Ovary (tissue), 9 donors: ENCODE results near the gene ULBP2. TPM values are rescaled to one million over a fixed set of nuclear protein-coding genes. Genes with fewer than 3 reads are reported as not detected.
"Not testable (repeated sequence)": the region's sequence is repeated elsewhere in the genome, so short reads cannot be mapped to it uniquely, and the experiment has no call there.

Experiments used
- DNase-seq, 5 donors: peaks; one replicate each; pipeline ENCODE4 v3.0.0-alpha.2; 2019 to 2020
- H3K27ac ChIP-seq, 2 donors: fragments of 200-600 bp; one replicate each; pipeline versions ENCODE4 v1.5.1 to v1.8.0; 2019 to 2022
- H3K27me3 ChIP-seq: fragments of 200-600 bp; one replicate; pipeline ENCODE4 v1.8.0; 2022
- H3K36me3 ChIP-seq: fragments of 200-600 bp; sonication (generic); one replicate; pipeline ENCODE4 v1.5.1; 2019
- H3K4me1 ChIP-seq: one replicate; pipeline ENCODE4 v1.8.1; 2013; ENCODE audit warnings: mild to moderate bottlenecking, moderate library complexity; ENCODE audit not compliant: insufficient read depth
- H3K4me3 ChIP-seq: fragments of 200-600 bp; sonication (generic); one replicate; pipeline ENCODE4 v1.5.1; 2017
- H3K9me3 ChIP-seq, 2 donors: fragments of 200-600 bp in 1 of 2; sonication (generic) in 1 of 2; one replicate each; pipeline versions ENCODE4 v1.5.1 to v1.8.1; 2013 to 2019; ENCODE audit warnings: mild to moderate bottlenecking in 1 of 2, moderate library complexity in 1 of 2
- CTCF ChIP-seq, 3 donors: fragments of 450-650 bp in 2 of 3; fragments of 200-600 bp in 1 of 3; IDR thresholded peaks; one replicate each; pipeline versions ENCODE4 v1.5.1 to v1.8.0; 2016 to 2022; ENCODE audit warnings: antibody characterized with exemption in 3 of 3, mild to moderate bottlenecking in 1 of 3
- EP300 ChIP-seq: sonication (generic); formaldehyde crosslinking; IDR thresholded peaks from one replicate; pipeline ENCODE4 v1.6.1; 2017; ENCODE audit warnings: antibody characterized with exemption
- POLR2A ChIP-seq: fragments of 450-650 bp; IDR thresholded peaks from one replicate; pipeline ENCODE4 v1.6.1; 2017; ENCODE audit warnings: antibody characterized with exemption, mild to moderate bottlenecking, moderate library complexity
- WGBS, 3 donors: extraction: QIAGEN DNeasy Blood & Tissue Kit in 1 of 3; methylation state at CpG; one replicate each; pipeline versions ENCODE4 v1.1.5 to v1.1.7; 2013 to 2017; 5-methylcytosine and 5-hydroxymethylcytosine counted together
- intact Hi-C, 4 donors: fragments of 100-400 bp; cut with DNase I; formaldehyde crosslinking; loops; one replicate each; pipeline versions ENCODE4 v1.11.0 to v1.15.1; 2022 to 2023
- polyA plus RNA-seq, 2 donors: library from polyadenylated mRNA; stranded (reverse); fragments of 200-250 nt in 1 of 2; fragments of 350-450 nt in 1 of 2; fragmentation: Illumina TruSeq in 1 of 2; extraction: RNeasy Lipid Tissue Mini Kit (QIAGEN cat#74804) in 1 of 2; gene quantifications; one replicate each; pipeline ENCODE4 v1.2.3, GENCODE V29; 2013 to 2014
- total RNA-seq, 7 donors: library from RNA; depleted of rRNA in 2 of 7; stranded (reverse); fragments of >200 nt in 2 of 7; fragmentation: NEBNext Ultra II Directional in 3 of 7; extraction: Animal tissue kit (Norgen Biotek cat#: 25700) in 3 of 7; gene quantifications; one replicate each; pipeline versions ENCODE4 v1.1.0 to v1.2.4, GENCODE V29; 2016 to 2023
- donor health status: DM: no; HTN: no; CAD: no; lungs with moderate emphysema.
- donor health status: DM: no; HTN: no; CAD: no.
- donor health status: Bipolar disorder and iron deficiency.
- donor health status: DM: yes; HTN: yes; CAD: no.
- donor health status: DM: no; HTN: no; CAD: no.
- donor health status: DM: yes; HTN: yes; CAD: no.

ULBP2 gene
- total and polyA plus RNA-seq, 9 donors = 0.08 to 3.6 (median 0.23) TPM; not detected in 6

DNA sequence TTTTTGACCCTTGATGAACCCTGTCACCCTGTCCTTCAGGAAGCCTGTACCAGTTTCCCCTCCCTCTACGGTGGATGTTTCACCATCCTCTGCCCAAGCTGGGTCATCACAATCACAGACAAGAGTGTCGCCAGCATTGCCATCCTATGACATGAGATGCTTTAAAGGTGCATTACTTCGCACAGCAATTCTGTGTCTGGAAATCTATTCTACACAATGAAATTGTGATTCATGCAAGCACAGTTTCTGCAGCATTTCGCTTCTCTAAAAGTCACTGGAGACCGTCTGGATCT, 2.5 kb upstream of the ULBP2 start:
- H3K4me3 ChIP-seq = no peak overlapping the region
- TF ChIP-seq EP300 = no peak
- no peak for TF ChIP-seq POLR2A
- no peak for TF ChIP-seq CTCF (IDR thresholded peaks at IDR 0.05)
- peaks cover 3% of the 10 kb centered on the region for H3K27me3 ChIP-seq
- H3K36me3 ChIP-seq = no peaks in the 10 kb centered on the region
- no peaks in the 10 kb centered on the region for H3K9me3 ChIP-seq
- 30 to 39% (median 31%) methylated on average over 5 of the region's 5 CpGs for WGBS, 3 donors
- DNase-seq = no peak
- peaks cover 1% of the 10 kb centered on the region for H3K4me1 ChIP-seq
- H3K27ac ChIP-seq = no peak overlapping the region
- intact Hi-C loops = loop anchor here in 2 of 4 donors (2.0 to 5.0 kb wide), 2 partner anchors 77 to 78 kb away; no protein-coding TSS in a partner anchor

- Histone ChIP-seq H3K9me3 (no peaks in the 10 kb centered on the region), H3K4me1 (peaks cover 1% of the 10 kb centered on the region), H3K27ac (no peak overlapping the region), H3K27me3 (peaks cover 3% of the 10 kb centered on the region), H3K4me3 (no peak overlapping the region), H3K36me3 (no peaks in the 10 kb centered on the region)
- DNase-seq = no peak
- intact Hi-C loops = loop anchor here in 2 of 4 donors (2.0 to 5.0 kb wide), 2 partner anchors 77 kb away; no protein-coding TSS in a partner anchor
- 15 to 23% (median 17%) methylated on average over 6 of the region's 6 CpGs for WGBS, 3 donors
- TF ChIP-seq EP300 (no peak), POLR2A (no peak), CTCF (IDR thresholded peaks at IDR 0.05) (no peak)
Observed at GRCh38 chr6:149939909-149940671, 1.7 kb upstream of the ULBP2 start.

DNA sequence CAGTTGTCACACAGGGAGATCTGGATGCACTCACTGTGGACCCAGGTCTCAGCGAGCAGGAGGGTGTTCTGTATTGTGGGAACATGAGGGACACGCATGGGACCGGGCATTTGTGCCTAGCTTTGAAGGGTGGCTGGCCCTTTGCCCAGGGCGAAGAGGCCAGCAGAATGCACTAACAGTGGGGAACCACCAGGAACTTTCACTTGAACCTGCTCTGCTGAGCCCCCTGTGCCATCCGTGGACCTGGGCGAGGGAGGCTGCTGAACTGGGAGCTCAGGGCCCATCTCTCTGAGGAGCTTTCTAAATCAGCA, 1.2 kb upstream of the ULBP2 start:
- no peak overlapping the region for H3K27ac ChIP-seq
- H3K36me3 ChIP-seq = no peaks in the 10 kb centered on the region
- TF ChIP-seq CTCF (IDR thresholded peaks at IDR 0.05) (no peak), EP300 (no peak), POLR2A (no peak)
- intact Hi-C loops = no loop called here
- no peak overlapping the region for H3K4me3 ChIP-seq
- peaks cover 1% of the 10 kb centered on the region for H3K4me1 ChIP-seq
- H3K9me3 ChIP-seq = no peaks in the 10 kb centered on the region
- 30 to 41% (median 40%) methylated on average over 6 of the region's 6 CpGs for WGBS, 3 donors
- H3K27me3 ChIP-seq = peaks cover 3% of the 10 kb centered on the region
- no peak for DNase-seq

DNA sequence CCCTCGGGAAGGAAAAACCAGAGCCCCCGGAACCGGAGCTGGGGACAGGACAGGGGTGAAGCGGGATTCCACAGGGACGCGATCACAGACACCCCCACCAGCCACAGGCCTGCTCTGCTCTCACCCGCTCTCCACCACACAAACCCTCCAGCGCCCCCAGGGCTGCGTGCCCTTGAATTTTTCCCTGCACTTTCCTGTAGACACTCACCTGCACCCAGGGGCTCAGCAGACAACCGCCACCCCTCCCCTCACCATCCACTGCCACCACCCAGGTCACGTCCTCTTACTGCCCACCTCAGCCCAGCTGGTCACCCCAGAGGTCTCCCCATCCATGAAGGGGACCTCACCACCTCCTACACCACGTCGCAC, 631 bp downstream of the ULBP2 start:
- intact Hi-C loops = no loop called here
- no peak for DNase-seq
- Histone ChIP-seq H3K9me3 (no peaks in the 10 kb centered on the region), H3K4me1 (peaks cover 1% of the 10 kb centered on the region), H3K27me3 (peaks cover 3% of the 10 kb centered on the region), H3K4me3 (peak overlapping the region; percentile 25), H3K36me3 (no peaks in the 10 kb centered on the region), H3K27ac (no peak overlapping the region)
- 16 to 26% (median 22%) methylated on average over 13 of the region's 13 CpGs for WGBS, 3 donors
- no peak for TF ChIP-seq CTCF (IDR thresholded peaks at IDR 0.05)
- TF ChIP-seq POLR2A = no peak

- H3K4me3 ChIP-seq, intact Hi-C loops, H3K9me3 ChIP-seq, H3K36me3 ChIP-seq, DNase-seq, H3K4me1 ChIP-seq, H3K27me3 ChIP-seq, H3K27ac ChIP-seq: not testable (repeated sequence)
- 68 to 78% (median 72%) methylated on average over 4 to 5 of the region's 5 CpGs for WGBS, 3 donors
Observed at GRCh38 chr6:149943321-149943720, 1.5 kb downstream of the ULBP2 start.

GRCh38 chr6:149945276-149945675, 3.5 kb downstream of the ULBP2 start:
- H3K9me3 ChIP-seq, H3K4me3 ChIP-seq, H3K27me3 ChIP-seq, H3K4me1 ChIP-seq, H3K27ac ChIP-seq, DNase-seq, intact Hi-C loops, H3K36me3 ChIP-seq: not testable (repeated sequence)
- WGBS, 3 donors = 67 to 80% (median 70%) methylated on average over 3 to 5 of the region's 6 CpGs

GRCh38 chr6:149946631-149947030, 4.8 kb downstream of the ULBP2 start:
- DNase-seq, H3K27ac ChIP-seq, H3K36me3 ChIP-seq, H3K4me3 ChIP-seq, H3K9me3 ChIP-seq, H3K27me3 ChIP-seq, H3K4me1 ChIP-seq, intact Hi-C loops: not testable (repeated sequence)
- 48 to 63% (median 57%) methylated on average over 7 of the region's 7 CpGs for WGBS, 3 donors

DNA sequence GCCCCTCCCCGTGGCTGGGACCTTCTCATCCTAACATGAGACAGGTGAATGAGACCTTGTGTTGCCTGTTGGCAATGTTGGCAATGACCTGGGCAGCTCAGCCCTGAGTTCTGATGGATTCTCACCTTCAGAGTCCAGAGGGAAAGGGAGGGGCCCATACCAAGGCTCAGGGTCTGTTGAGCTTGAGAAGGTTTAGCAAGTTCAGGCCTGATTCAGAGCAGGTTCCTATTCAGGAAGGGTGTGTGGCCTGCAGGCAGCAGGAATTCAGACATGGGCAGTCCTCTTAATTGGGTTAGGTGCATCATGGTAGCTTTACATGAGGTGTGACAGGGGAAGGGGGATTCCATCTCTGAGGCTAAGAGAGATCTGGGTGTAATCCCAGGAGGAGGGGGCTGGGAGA, 5.7 kb downstream of the ULBP2 start:
- H3K9me3 ChIP-seq, H3K27ac ChIP-seq, intact Hi-C loops, H3K27me3 ChIP-seq, H3K36me3 ChIP-seq, H3K4me1 ChIP-seq, H3K4me3 ChIP-seq, DNase-seq: not testable (repeated sequence)
- WGBS, 3 donors = no CpG with 5 or more reads among the region's 1 CpG
